Stimulated activated CD4-positive, alpha-beta T cell treated with anti-CD3 and anti-CD28 coated beads, Interleukin-15, amount 100 ng/mL, for 1 hour (primary cell): ENCODE data around the gene RPS10.
"Not testable (repeated sequence)": the region's sequence is repeated elsewhere in the genome, so short reads cannot be mapped to it uniquely, and the experiment has no call there.

ENCODE experiments used
- DNase-seq, 2 donors: peaks; one replicate each; pipeline ENCODE4 v3.0.0-alpha.2; 2020; ENCODE audit warnings: low read depth in 1 of 2, low spot score in 1 of 2

The RPS10 gene

GRCh38 chr6:34451192-34451591 is 25.3 kb upstream of the RPS10 start:
- DNase-seq: no peak

GRCh38 chr6:34447910-34448309 is 22.0 kb upstream of the RPS10 start:
- no peak for DNase-seq

GRCh38 chr6:34447386-34447785 is 21.5 kb upstream of the RPS10 start:
- no peak for DNase-seq

DNA sequence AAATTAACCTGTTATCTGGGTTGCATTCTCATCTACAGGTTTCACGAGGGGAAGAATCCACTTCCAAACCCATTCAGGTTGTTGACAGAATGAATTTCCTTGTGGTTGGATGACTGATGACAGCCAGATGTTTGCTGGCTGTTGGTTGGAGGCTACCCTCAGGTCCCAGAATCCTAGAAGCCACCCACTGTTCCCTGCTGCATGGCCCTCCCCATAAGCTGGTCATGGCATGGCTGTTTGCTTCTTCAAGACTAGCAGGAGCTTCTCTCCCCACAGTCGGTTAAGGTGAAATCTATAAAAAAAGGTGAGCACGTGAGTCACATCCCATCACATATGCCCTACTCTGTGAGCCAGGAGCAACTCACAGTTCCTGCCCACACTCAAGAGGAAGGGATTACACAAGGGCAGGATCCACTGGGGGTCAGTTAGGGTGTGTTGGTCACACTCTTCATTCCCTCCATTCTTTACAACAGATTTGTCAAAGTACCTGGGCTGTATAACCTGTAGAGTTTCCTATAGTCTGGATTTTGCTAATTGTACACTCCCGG is 19.5 kb upstream of the RPS10 start:
- DNase-seq: no peak

GRCh38 chr6:34441526-34441925 is 15.7 kb upstream of the RPS10 start:
- DNase-seq: no peak

- DNase-seq: no peak
Observed at GRCh38 chr6:34439442-34439841, 13.6 kb upstream of the RPS10 start.

GRCh38 chr6:34438705-34439104 is 12.8 kb upstream of the RPS10 start:
- DNase-seq: no peak

- DNase-seq: no peak
Observed at GRCh38 chr6:34437644-34437970, 11.7 kb upstream of the RPS10 start.

- DNase-seq: no peak
Observed at GRCh38 chr6:34436803-34437643, 11.2 kb upstream of the RPS10 start.

DNA sequence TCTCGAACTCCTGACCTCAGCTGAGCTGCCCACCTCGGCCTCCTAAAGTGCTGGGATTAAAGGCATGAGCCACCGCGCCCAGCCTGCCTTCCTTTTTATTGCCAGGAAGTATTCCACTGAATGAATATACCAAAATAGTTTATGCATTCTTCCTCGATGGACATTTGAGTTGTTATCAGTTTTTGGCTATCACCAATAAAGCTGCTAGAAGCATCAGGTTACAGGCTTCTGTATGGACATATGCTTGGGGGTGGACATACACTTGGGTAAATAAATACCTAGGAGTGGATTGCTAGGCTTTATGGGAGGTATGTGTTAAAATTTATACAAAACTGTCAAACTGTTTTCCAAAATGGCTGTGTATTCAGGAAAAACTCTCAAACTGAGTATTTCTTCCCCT is 10.0 kb upstream of the RPS10 start:
- no peak for DNase-seq

- DNase-seq: no peak
Observed at GRCh38 chr6:34425132-34425497, 754 bp downstream of the RPS10 start.

DNA sequence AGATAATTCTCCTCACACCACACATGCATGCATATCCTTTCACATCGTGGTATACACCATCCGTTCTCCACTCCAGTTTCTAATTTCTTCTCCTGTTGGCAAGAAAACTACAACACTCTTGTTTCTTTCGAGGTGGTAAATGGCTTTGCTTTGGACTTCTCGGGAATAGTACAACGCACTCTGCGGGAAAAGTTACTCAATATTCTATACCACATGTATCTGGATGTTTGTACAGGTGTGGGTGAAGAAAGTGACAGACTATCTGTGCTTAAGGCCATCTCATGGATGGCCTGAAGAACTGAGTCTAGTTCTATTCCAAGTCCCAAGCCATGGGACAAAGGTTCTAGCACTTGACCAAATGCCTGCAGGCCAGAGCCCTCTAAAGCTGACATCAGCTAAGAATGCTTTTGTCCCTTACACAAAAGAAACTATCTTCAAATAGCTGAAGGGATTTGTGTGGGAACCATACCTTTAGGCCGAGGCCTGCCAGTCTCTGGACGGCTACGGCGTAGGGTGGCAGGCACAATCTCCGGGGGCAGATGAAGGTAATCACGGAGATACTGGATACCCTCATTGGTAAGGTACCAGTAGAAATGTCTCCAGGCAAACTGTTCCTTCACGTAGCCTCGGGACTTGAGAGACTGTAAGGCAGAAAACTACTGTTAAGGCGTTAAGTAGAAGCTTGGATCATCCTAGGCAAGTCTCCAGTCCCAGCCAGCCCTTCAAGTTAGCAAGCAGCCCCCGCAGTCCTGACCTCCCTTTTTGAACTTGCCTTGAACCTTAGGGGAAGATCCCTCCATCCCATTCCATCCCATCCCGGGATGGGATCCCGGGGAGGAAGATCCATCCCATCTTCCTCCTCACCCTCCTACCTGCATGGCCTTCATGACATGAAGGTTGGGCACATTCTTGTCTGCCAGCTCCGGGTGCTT is 1.4 kb downstream of the RPS10 start:
- DNase-seq: no peak

- DNase-seq: no peak
Observed at GRCh38 chr6:34423254-34423653, 2.6 kb downstream of the RPS10 start.

GRCh38 chr6:34418367-34418766 is 7.5 kb downstream of the RPS10 start:
- DNase-seq: no peak

DNA sequence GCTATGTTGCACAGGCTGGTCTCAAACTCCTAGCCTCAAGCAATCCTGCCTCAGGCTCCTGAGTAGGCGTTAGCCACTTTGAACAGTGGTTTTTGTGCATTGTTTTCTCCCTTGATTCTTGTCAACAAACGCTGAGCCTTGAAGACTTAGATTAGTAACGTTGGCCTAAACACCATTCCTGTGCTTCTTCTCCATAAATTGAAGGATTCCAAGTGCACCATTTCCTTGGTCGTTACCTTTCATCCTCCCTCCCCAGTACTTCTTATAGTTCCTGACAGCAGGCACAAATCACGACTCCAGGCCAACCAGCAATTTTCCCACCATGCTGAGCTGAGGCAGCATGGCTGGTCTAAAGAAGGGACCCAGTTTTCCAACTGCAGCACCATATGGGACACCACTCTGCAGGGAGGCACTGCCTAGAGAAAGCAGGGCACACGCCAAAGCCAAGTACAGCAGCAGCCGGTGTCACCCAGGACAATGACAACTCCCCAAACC is 8.9 kb downstream of the RPS10 start:
- no peak for DNase-seq

- DNase-seq: no peak
Observed at GRCh38 chr6:34414999-34415858, 10.6 kb downstream of the RPS10 start.

DNA sequence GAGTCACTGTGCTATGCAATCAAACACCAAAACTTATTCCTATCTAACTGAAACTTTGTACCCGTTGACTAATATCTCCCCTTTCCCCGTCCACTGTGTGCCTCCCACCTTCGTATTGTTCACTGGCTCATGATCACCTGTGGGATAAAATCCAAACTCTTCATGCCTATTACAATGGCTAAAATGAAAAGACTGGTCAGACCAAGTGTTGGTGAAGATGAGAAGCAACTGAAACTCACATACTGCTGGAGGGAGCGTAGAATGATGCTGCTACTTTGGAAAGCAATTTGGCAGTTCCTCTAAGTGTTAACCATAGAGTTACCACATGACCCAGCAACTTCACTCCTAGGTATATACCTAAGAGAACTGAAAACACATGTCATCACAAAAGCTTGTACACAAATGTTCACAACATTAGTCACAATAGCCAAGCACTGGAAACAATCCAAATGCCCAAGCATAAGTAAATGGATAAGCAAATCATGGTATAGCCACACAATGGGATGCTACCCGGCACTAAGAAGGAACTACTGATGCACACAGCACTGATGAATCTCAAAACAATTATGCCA is 13.1 kb downstream of the RPS10 start:
- no peak for DNase-seq

DNA sequence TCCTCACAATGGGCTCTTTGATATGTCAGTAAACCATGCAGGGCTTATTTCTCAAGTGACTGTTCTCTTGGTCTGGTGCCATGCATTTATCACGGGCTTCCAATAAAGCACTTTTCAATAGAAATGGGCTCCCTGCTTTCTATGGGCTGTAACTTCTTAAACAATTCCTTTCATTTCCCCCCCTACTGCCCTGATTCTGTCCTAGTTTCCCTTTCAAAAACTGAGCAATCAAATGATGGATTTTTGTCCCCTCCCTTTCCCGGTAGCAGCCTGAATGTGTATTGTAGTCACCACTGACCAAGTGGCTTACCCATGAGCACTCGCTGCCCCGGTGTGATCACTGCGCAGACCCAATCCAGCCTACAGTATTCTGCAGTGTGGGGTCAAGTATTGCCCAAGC is 13.9 kb downstream of the RPS10 start:
- DNase-seq: no peak

DNA sequence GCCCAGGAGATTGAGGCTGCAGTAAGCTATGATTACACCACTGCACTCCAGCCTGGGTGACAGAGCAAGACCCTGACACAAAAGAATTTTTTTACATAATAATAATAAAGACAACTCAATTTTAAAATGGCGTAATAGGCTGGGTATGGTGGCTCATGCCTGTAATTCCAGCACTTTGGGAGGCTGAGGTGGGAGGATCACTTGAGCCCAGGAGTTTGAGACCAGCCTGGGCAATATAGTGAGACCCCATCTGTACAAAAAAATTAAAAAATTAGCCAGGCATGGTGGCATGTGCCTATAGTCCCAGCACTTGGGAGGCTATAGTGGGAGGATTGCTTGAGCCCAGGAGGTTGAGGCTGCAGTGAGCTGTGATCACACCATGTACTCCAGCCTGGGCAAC is 18.0 kb downstream of the RPS10 start:
- DNase-seq: not testable (repeated sequence)

- DNase-seq: no peak
Observed at GRCh38 chr6:34396518-34396917, 29.4 kb downstream of the RPS10 start.

- no peak for DNase-seq
Observed at GRCh38 chr6:34393966-34394305, 31.9 kb downstream of the RPS10 start.
